ENCODE results near the gene HS3ST6. TPM values are rescaled to one million over a fixed set of nuclear protein-coding genes. Genes with fewer than 3 reads are reported as not detected.
"Not testable (repeated sequence)": the region's sequence is repeated elsewhere in the genome, so short reads cannot be mapped to it uniquely, and the experiment has no call there.

HS3ST6 gene
- total RNA-seq, 1 donor = not detected

DNA sequence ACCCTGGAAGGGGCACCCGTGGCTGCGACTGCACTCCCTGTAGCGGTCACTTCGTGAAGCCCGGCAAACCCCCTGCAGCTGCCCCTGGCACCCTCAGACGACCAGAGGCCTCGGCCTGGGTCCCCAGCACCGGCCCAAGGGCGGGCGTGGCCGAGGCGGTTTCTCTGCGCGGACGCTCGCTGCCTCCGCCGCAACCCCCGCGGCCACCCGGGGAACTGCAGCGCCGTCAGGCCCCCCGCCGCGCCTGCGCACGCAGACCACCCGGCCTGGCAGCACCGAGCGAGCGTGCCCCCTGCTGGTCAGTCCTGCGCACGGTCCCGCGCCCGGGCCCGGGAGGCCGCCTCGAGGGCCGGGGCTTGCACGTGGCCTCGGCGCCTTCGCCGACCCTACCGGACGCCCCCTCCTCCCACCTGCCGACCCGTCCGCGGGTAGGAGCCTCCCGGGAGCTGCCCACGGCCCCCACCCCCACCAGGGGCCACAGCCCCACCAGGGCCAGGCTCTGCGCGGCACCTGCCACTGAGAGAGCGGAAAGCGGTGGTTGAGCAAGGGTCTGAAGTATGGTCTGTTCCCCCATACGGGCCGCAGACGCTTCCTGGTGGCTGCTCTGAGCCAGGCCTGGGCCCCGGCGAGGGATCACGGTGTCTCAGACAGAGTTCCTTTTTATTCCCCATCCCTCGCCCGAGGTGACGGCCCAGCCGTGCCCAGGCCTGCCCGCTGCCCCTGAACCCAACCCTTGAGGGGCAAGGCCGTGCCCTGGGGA, 11.5 kb upstream of the HS3ST6 start:
- DNase-seq (ENCODE audit: low read depth in 2 of 3, low spot score in 2 of 3) = peak; percentile 86

GRCh38 chr16:1929105-1929504, 10.9 kb upstream of the HS3ST6 start:
- DNase-seq (ENCODE audit: low read depth in 2 of 3, low spot score in 2 of 3) = peak in 2 of 3 donors; percentile 29 to 35

DNA sequence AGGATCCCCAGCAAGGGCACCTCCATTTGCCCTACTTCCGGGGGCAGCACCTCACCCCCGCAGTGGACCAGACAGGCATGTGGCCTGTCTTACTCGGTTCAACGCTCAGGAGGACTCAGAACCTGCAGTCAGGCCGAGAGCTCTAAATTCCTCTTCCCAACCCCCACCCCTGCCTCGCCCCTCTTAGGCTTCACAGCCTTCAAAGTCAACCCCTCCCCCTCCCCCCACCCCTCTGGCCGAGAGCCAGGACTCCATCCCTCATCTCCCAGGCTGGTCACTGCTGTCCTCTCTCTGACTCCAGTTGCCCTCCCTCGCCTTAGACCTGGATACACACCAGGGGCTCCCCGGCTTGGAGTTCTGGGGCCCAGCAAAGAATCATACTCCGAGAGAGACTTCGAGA, 8.1 kb upstream of the HS3ST6 start:
- DNase-seq (ENCODE audit: low read depth in 2 of 3, low spot score in 2 of 3) = no peak

DNA sequence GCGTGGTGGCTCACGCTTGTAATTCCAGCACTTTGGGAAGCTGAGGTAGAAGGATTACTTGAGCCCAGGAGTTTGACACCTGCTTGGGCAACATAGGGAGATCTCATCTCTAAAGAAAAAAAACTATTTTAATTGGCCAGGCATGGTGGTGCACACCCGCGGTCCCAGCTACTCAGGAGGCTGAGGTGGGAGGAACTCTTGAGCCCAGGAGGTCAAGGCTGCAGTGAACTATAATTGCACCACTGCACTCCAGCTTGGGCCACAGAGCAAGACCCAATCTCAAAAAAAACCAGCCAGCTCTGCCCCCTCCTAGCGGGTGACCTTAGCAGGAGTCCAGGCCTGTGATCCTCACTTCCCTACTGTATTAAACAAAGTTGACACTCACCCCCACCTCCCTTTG, 5.9 kb upstream of the HS3ST6 start:
- DNase-seq (ENCODE audit: low read depth in 2 of 3, low spot score in 2 of 3) = no peak

DNA sequence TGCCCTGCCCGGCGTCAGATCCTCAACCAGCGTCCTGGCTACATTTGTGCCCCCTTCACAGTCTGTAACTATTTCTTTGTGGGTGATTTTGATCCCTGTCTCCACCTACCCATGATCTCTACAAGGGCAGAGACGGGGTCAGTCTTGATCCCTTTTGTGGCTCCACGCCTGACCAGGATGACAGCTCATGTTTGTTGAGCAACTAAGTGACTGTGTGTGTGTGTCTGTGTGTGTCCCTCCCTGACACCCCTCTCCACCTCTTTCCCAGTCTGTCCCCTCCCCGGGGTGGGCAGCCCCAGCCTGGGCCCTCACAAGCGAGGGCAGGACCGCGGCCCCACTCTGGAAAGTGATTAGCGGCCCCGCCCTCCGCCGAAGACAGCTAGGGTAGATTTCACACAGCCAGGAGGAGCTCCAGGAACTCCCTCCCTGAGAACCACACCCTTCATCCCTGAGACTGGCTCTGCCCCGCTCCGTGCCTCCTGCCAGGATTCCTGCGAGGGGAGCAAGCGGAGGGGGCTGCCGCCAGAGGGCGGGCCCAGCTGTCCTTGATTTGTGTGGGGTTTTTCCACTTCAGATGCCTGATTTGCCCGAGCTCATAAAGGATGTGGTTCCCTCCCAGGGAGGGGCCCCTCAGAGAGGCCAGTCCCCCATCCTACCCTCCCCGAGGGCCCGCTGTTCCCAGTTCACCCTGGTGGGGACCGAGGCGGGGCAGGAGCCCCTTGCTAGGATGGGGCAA, 5.3 kb upstream of the HS3ST6 start:
- peak in 2 of 3 donors; percentile 21 to 33 for DNase-seq (ENCODE audit: low read depth in 2 of 3, low spot score in 2 of 3)

- no peak for DNase-seq (ENCODE audit: low read depth in 2 of 3, low spot score in 2 of 3)
Observed at GRCh38 chr16:1922357-1922756, 4.1 kb upstream of the HS3ST6 start.

DNA sequence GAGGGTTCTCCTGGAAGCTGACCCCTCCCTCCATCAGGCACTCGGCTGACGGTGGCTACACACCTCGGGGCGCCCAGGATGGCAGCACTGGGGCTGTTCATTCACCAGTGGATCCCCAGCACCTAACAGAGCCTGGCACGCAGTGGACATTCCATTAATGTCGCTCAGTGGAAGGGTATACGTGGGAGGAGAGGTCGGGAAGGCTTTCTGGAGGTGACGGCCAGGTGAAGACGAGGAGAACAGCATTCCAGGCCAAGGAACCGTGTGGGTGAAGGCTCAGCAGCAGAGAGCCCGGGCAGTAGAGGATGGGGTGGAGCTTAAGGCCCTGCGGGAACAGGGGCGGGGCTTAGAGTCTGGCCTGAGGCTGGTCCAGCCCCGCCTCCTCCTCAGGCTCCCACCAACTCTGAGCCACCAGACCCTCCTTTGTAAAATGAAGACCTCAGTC, 2.5 kb upstream of the HS3ST6 start:
- peak in 2 of 3 donors; percentile 47 to 51 for DNase-seq (ENCODE audit: low read depth in 2 of 3, low spot score in 2 of 3)

GRCh38 chr16:1920122-1920521, 1.9 kb upstream of the HS3ST6 start:
- not testable (repeated sequence) for DNase-seq (ENCODE audit: low read depth in 2 of 3, low spot score in 2 of 3)

- DNase-seq (ENCODE audit: low read depth in 2 of 3, low spot score in 2 of 3) = no peak
Observed at GRCh38 chr16:1919327-1919998, 1.2 kb upstream of the HS3ST6 start.

DNA sequence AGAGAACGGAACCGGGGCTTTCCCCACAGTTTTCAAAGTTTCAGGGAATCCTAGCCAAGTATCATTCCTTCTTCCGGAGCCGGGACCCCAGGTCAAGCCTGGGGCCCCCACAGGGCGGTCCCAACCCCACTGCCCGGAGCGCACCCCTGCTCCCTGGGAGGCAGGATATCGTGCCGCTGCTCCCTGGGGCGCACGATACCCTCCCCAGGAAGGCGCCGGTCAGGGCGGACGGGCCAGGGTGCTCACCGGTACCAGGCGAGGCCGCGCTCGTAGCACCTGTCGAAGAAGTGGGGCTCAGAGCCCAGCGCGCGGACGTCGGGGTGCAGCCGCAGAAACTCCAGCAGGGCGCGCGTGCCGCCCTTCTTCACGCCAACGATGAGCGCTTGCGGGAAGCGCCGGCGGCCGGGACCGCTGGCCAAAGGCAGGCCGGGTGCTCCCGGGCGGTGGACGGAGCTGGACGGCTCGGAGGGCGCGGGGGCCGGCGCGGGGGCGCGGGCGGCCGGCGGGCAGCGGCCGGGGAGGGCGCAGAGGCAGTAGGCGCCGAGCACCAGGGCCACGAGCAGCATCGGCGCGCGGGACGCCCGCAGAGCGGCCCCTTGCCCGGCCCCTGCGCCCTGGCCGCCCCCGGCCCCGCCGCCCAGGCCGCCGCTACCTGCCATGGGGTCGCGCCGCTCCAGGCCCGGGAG, 407 bp downstream of the HS3ST6 start:
- DNase-seq (ENCODE audit: low read depth in 2 of 3, low spot score in 2 of 3) = no peak

DNA sequence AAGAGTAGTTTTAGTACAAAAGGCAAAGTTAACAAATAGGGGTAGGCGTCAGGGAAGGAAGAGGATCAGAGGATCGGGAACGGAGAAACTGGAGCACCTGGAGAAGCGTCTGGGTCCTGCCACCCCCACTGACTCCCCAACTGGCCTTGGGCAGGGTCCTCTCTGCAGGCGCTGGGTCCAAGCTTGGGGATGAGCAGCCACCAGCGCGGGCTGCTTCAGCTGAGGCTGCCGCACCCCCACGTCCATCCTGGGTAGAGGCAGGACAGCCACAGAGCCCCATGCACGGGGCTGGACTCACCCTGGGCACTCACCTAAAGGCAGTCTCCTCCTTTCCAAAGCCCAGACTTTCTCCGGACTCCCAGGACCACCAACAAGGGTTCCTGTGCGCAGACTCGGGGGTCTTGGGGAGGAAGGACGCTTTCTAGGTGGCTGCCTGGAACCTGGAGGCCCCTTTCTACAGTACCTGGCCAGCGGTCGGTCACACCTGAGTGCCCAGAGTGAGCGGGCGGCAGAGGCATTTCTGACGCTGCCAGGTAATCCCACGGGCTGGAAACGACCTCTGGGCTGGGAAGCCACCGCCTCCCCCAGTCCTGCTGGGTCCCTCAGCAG, 1.1 kb downstream of the HS3ST6 start:
- DNase-seq (ENCODE audit: low read depth in 2 of 3, low spot score in 2 of 3) = no peak

DNA sequence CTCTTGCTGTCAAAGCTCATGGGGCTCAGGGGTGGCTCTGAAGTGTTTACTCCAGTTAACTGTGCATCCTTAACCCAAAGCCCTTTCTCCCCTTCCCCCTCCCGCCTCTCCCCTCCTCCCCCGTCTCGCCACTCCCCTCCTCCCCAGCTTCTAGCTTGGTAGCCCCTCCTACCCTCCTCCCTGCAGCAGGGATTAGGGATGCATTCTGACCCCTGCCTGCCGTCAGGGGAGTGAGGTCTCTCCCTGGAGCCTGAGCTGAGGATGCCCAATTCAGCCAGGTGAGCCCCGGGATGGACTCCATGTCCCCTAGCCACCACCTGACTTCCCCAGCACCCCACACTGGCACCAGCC, 1.6 kb downstream of the HS3ST6 start:
- no peak for DNase-seq (ENCODE audit: low read depth in 2 of 3, low spot score in 2 of 3)

DNA sequence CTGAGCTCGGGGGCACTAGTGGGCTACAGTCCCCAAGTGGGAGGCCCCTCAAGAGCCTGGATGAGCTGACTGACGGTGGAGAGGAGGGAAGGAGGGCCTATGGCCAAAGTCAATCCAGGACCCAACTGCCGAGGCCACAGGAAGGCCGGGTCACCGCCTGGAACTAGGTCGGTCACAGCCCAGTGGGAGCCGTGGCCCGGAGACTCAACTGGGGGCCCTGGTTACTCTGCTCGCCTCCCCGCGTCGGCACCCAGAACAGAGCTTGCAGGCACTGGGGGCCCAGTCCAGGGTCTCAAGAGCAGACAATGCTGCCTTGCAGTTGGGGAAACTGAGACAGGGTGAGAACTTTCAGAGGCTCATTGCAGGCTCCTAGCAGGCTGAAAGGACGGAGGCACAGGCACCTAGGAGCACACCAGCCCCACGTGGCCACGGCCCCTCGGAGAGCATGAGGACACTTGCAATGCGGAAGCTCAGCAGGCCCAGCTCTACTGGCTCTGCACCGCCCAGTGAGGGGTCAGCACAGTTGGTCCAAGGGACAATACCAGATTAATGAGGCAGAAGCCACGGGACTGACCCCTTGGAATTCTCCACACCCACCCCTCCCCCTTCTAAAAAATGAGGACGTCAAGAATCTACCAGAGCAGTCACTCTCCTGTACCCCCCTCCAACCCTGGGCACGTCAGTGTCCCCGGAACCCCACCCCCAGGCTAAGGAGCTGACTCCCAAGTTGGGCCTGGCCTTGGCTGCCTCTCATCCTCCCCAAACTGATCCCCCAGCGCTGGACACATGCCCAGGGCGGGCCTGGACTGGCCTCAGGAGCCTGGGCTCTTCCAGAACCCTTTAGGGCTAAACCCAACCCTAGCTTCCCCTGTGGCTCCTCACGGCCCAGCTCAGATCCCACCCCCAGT, 2.2 kb downstream of the HS3ST6 start:
- no peak for DNase-seq (ENCODE audit: low read depth in 2 of 3, low spot score in 2 of 3)

- DNase-seq (ENCODE audit: low read depth in 2 of 3, low spot score in 2 of 3) = no peak
Observed at GRCh38 chr16:1914988-1915387, 3.2 kb downstream of the HS3ST6 start.

DNA sequence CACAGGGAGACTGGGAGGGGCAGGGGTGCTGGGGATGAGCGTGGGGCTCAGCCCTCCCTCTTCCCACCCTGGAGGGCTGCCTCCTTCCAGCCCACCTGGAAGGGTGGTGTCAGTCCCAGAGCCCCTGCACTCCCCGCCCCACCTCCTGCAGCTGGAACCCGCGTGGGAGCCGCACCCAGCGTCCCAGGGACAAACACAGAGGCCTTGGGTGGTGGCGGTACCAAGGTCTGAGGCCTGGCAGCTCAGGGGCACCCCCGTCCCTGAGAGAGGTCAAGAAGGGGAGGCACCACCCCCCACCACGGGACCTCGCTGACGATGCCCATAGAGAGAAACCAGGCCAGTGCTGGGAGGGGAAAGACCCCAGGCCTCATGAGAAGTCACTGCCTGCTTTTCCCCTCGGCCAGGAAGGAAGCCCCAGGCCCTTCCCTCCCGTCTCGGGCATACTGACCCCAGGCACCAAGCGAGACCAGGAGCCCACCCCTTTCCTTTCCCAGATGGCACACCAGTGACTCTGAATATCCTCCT, 4.1 kb downstream of the HS3ST6 start:
- no peak for DNase-seq (ENCODE audit: low read depth in 2 of 3, low spot score in 2 of 3)

GRCh38 chr16:1913327-1914083, 4.7 kb downstream of the HS3ST6 start:
- DNase-seq (ENCODE audit: low read depth in 2 of 3, low spot score in 2 of 3) = no peak

DNA sequence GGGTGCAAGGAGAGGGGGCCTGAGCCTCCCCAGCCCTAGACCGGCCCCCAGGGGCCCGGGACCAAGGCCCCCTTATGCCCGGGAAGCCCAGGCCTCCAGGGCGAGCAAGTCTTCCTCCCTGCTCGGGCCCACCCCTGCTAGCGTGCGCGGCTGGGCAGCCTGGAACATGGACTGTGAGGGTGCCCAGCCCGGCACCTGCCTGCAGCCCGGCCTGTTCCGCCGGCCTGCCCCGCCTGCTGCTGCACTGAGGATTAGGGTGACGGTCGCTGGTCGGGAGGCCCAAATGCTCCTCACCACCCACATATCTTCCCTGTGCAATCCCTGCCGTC, 6.0 kb downstream of the HS3ST6 start:
- DNase-seq (ENCODE audit: low read depth in 2 of 3, low spot score in 2 of 3) = no peak

GRCh38 chr16:1911467-1912214, 6.6 kb downstream of the HS3ST6 start:
- DNase-seq (ENCODE audit: low read depth in 2 of 3, low spot score in 2 of 3) = no peak

Data from hematopoietic multipotent progenitor cell (in vitro differentiated cells).